HG03457 (cell line): ENCODE measurements around the gene LETM1.

ENCODE experiments used
- ATAC-seq: cut with Tn5 transposase; IDR thresholded peaks from one replicate; pipeline ENCODE4 v1.9.1; 2021; ENCODE audit warnings: moderate number of reproducible peaks; ENCODE audit not compliant: unreplicated experiment

LETM1 gene

DNA sequence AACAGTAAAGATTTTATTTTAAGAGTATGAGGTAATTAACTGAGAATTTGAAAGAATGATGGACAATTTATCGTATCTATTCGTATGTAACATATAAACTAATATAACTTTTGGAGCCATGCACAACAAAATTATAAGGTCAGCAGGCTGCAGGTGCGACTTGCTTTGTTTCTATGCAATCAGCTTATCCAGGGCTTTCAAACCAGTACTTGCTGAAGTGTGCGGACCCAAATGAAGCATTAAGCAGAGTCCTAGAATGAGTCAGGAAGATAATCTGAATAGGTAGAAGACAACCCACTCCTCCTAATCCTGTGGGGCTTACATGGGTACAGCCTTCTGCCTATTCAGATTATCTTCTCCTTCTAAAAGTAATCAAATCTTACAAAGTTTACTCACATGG, 17.3 kb upstream of the LETM1 start:
- no peak for ATAC-seq

DNA sequence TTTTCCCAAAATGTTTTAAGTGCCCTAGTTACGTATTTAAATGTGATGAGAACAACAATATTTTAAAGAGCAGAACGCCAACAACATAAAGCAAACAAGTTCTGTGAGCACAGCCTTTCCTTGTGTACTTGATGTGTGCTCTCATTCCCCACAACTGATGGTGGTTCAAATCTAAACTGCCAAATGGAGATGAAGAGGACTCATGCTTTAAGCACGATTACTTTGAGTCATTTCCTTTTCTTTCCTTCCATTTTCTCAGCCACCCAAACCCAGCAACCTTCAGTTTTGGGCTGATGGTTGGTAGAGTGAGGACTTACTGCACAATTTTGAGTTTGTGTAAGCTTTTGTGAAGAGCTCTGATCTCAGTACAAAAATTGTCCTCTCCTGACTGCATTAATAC, 16.9 kb upstream of the LETM1 start:
- ATAC-seq: no peak

DNA sequence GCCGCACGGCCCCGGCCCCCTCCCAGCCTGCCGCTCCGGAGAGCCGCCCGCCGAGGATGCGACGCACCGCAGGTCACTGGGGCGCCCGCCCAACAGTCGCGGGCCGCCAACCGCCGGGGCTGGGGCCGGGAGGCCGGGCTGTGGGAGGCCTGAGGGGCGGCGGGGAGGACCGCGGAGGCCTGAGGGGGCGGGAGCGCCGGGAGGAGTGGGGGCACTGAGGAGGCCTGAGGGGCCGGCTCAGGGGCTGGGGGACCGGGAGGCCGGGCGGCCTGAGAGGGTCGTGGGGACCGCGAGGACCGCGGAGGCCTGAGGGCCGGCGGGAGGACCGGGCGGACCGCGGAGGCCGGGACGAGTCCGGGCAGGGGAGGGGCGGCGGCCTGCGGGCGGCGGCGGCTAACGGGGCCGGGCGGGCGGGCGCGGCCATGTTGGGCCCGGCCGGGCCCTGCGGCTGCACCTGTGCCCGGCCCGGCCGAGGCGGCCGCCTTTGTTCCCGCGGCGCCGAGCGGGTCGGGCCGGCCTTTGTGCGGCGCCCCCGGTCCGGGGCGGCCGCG, 15.6 kb upstream of the LETM1 start:
- ATAC-seq: peak; percentile 4

DNA sequence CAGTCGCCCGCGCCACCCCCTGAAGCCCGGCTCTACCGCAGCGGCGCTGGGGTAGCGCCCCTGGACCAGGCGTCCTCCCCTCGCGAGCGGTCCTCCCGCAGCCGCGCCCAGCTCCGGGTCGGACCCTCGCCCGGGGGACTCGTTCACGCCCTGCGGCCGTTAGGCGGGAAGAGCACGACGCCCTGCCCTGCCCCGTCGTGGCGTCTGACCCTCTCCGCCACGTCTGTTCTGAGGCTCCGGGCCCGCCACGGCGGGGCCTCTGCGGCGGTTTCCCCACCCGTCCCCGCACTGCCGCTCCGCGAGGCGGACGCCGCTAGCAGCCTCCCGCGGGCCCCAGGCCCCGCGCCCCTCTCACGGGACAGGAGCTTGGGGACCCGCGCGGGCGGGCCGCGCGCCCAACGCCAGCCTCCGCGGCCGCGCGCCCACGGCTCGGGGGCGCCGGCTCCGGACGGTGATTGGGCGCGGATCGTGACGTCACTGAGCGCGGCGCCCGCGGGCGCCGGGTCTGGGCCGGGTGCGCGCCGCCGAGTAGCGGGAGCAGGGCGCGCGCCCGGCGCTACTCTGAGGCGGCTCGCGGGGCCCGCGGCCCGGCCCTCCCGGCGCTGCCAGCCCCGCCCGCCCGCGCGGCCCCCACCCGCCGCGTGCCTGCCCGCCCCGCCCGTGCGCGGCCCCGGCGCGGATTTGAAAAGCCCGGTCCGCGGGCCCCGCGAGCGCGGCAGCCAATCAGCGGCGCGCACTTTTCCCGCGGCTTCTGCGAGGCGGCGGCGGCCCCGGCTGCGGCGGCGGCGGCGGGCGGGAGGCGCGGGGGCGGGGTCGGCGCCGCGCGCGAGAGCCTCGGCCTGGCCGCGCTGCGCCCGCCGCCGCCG, 14.9 kb upstream of the LETM1 start, which contains the start of gene NSD2:
Gene NSD2 (plus strand): TSS at position 816 of the 866 bp plus-strand sequence. CDS start 29,262 bp downstream, outside the sequence.
- ATAC-seq: peak; percentile 52

DNA sequence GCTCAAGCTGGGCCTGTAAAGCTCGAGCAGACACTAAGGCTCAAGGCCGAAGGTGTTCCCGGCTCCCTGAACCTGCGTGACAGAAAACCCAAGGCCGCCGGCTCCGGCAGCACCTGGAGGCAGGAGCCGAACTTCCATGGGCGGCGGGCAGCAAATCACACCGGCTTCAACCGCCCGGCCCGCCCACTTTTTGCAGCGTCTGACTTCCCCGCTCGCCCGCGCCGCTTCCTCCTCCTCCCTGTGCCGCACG, 14.3 kb upstream of the LETM1 start:
- ATAC-seq: peak; percentile 38

DNA sequence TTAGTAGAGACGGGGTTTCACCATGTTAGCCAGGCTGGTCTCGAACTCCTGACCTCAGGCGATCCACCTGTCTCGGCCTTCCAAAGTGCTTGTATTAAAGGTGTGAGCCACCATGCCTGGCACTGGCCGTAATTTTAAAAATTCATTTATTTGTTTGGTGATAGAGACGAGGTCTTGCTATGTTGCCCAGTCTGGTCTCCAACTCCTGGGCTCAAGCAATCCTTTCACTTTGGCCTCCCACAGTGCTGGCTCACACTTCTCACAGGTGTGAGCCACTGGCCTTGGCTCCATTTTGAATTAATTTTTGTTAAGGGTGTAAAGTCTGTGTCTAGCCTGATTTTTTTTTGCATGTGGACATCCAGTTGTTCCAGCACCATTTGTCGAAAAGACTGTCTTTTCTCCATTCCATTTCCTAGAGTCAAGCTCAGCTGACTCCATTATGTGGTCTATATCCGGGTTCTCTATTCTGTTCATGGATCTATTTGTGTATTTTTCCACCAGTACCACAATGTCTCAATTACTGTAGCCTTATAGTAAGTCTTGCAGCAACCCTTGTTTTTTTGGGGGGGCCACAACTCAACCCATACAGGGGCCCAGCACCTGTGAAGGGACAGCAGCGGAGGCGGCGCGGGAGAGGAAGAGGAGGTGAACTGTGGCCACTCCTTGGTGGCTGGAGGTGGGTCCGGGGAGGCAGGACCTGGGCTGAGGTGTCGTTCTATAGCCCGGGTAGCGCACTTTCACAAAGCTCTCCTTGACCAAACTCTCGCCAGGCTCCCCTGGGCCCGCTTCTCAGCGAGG, 13.8 kb upstream of the LETM1 start:
- peak; percentile 6 for ATAC-seq

DNA sequence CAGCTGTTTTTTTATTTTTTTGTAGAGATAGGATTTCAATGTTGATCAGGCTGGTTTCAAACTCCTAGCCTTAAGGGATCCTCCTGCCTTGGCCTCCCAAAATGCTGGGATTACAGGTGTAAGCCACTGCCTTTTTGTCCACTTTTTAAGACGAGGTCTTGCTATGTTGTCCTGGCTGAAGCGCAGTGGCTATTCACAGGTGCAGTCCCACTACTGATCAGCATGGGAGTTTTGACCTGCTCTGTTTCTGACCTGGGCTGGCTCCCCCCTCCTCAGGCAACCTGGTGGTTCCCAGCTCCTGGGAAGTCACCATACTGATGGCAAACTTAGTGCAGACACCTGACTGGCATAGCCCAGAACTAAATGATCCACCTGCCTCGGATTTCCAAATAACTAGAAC, 13.0 kb upstream of the LETM1 start:
- no peak for ATAC-seq

DNA sequence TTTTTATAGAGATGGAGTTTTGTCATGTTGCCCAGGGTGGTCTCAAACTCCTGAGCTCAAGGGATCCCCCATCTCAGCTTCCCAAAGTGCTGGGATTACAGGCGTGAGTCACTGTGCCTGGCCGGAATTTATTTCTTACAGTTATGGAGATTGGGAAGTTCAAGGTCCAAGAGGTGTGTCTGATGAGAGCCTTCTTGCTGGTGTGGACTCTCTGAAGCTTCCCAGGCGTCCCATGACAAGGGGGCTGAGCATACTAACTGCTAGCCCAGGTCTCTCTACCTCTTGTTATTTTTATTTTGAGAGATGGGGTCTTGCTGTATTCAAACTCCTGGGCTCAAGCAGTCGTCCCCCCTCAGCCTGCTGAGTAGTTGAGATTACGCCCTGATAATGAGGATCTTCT, 12.3 kb upstream of the LETM1 start:
- no peak for ATAC-seq

DNA sequence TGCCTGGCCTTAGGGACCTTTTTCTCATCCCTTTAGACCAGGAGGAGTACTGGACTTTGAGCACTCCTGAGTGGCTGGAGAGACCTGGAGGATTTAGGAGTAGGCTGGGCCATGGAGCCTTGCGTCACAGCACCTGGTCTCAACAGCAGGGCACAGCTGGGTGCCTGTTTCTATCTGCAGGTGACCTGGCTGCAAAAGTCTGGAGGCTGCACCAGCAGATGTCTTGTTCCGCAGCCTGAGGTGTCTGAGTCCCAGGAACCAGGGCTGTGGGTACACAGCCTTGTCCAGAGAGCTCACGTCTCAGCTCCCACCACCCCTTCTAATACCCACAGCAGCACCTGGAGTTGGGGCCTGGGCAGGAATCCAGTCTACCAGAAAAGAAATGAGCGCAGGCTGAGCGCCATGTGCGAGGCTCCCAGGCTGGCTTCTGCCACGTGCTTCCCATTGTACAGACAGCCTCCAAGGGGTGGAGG, 10.3 kb upstream of the LETM1 start:
- ATAC-seq: no peak

DNA sequence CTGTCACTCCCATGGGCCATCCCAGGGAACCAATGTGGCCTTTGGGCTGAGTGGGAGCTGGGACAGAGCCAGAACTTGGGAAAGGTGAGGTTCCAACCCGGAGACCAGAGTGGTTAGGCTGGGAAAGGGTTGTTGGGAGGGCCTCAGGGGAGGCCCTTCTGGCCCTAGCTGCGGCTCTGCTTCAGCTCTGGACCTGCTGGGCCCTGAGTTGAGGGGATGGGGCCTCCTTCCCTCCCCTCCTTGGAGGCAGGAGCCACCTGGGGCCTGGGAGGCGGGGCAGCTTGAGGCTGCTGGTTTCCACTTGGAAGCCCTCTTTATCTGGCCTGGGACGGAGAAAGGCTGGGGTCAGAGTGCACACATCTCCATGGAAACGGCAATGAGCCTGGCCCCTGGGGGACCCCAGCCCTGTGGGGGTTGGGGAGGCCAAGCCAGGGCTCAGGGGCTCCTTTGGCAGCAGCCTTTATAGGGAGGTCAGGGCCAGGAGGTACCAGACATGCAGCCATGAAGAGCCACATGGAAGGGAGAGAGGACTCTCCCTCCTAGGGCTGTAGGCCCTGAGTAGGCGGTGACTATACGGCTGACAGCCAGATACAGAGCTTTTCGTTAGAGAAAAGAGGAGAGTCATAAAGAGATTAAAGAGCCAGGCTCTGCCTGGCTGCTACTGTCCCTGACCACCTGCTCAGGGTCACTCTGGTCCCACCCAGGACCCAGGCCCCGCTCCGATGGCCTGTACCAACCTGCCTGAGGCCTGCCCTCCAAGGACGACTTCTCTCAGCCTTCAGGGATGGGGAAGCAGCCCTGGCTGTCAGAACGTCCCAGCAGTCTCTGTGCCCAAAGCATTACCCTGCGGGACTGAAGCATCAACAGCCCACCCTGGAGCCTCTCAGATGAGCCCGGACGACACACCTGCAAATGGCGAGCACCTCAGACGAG, 8.4 kb upstream of the LETM1 start:
- ATAC-seq: no peak

DNA sequence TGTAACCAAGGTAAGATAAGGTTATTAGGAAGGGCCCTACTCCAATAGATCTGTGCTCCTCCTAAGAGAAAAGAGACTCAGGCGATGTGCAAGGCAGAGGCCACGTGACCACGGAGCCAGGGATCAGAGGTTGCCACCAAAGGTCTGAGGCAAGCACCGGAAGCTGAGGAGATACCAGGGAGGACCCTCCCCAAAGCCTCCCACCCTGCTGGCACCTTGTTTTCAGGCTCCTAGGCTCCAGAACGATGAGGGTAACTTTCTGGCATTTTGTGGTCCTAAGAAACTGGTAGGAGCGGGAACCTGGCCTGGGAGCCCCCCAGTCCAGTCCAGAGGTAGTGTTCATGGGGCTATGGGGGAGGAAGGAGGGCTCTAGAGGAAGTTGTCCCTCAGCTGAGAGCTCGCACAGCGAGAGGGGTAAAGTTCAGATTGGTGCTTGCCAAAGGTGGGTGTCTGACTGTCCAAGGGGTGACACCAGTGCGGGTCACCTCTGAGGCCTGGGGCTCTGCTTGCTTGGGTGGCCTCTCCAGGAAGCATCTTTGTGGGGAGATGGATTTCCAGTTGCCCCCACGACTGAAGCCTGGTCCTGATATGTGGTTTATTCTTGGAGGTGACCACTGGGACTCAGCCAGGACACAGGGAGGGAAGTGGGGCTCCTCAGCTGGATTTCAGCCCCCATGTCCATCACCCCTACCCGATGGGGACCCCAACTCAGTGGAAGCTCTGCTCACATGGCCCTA, 7.5 kb upstream of the LETM1 start:
- no peak for ATAC-seq

DNA sequence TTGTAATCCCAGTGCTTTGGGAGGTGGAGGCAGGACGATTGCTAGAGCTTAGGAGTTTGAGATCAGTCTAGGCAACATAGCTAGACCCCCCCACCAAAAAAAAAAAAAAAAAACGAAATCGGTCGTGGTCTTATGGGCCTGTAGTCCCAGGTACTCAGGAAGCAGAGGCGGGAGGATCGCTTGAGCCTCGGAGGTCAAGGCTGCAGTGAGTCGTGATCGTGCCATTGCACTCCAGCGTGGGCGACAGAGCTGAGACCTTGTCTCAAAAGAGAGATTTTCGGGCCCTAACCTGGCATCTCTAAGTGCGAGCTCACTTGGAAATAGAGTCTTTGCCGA, 7.0 kb upstream of the LETM1 start:
- ATAC-seq: no peak

DNA sequence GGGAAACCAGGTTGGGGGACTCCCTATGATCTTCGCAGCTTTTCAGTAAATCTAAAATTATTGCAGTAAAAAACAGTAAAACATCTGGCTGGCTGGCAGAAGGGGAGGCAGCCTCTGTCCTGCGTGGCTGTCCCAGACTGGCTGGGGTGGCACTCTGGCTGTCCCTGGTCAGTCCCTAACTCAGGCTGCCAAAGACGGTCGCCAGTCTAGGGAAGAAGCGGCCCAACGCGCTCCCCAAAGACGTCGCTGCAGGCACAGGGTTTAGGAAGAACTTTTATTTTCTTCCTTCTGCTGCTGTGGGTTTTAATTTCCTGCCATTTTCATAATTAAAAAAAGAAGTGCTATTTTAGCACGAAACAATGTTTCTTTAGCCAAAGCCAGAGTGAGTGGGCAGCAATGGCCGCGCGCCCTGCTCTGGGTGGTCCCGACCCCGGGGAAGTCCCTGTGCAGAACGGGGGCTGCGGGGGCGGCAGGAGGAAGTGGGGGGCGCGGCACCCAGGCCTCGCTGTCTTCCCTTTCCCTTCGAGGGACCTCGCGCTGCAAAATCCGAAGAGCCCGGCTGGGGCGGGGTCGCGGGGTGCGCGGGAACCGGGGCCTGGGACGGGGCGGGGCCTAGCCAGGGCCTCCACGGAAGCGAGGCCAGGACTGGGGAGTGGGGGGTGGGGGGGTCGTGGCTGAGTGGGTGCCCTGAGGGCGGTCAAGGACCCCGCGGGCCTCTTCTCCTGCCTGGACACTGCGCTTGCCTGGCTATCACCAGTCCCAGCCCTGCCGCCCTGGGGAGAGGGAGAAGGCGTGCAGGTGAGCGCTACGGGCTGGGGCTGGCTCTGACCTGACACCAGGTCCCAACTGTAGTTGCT, 6.3 kb upstream of the LETM1 start:
- no peak for ATAC-seq

DNA sequence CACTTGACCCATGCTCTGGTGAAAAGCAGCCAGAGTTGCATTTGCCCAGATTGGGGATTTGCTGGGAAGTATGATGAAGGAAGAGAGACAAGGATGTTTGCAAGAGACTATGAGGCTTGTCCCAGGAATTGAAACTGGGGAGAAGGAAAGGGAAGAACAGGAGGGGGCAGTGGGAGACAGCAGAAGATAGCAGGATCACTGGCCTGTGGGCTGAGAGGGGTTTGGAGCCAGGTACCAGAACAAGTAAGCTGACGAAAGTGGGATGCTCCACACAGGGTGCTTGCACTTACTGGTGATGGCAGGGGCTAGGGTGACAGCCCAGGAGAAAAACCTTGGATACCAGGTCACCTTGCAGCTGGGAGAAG, 3.4 kb upstream of the LETM1 start:
- ATAC-seq: no peak

DNA sequence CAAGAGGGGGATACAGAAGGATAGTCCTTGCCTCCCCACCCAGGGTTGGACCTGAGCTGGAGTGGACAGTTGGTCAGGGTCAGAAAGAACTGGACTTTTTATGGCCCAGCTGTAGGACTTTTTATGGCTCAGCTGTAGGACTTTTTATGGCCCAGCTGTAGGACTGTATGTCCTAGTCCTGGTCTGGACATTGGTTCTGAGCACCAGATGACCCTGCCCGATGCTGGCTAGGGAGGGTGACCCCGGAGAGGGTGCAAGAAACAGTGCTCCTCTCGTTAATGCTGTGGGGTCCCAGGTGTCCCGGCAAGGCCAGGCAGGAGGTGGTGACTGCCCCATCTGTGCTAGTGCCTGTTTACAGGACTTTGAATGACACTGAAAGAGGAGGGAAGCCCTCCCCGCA, 2.0 kb upstream of the LETM1 start:
- ATAC-seq: no peak

DNA sequence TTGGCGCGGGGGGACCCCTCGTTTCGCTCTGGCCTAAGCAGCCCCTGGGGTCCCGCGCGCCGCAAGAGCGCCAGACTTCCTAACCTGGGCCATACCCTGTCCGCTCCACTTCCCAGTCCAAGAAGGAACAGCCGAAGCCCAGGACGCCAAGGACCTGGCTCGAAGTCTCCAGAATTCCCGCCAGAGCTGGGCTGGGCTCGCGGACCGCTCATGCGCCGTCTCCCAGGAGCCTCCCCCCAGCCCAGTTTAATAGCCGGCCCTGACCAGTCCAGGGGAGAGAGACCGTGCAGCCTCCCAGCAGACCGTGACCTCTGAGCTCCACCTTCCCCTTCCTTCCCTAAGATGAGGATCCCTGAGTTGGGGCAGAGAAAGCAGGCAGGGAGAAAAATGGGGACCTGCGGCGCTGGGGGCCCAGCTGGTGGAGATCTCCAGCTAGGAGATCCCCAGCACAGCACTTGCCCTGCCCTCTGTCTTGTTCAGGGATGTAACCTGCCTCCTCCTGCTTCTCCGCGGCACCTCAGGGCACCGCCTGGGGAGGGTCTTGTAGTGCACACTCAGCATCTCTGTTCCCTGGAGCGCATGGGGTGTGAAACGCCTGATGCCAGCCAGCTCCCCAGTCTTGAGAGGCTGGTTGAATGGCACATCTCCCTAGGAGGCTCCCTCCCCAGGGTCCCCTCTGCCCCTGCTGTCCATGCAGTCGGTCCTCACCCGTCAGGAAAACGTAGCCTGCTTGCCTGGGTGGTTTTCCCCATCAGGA, 1.2 kb upstream of the LETM1 start:
- no peak for ATAC-seq

DNA sequence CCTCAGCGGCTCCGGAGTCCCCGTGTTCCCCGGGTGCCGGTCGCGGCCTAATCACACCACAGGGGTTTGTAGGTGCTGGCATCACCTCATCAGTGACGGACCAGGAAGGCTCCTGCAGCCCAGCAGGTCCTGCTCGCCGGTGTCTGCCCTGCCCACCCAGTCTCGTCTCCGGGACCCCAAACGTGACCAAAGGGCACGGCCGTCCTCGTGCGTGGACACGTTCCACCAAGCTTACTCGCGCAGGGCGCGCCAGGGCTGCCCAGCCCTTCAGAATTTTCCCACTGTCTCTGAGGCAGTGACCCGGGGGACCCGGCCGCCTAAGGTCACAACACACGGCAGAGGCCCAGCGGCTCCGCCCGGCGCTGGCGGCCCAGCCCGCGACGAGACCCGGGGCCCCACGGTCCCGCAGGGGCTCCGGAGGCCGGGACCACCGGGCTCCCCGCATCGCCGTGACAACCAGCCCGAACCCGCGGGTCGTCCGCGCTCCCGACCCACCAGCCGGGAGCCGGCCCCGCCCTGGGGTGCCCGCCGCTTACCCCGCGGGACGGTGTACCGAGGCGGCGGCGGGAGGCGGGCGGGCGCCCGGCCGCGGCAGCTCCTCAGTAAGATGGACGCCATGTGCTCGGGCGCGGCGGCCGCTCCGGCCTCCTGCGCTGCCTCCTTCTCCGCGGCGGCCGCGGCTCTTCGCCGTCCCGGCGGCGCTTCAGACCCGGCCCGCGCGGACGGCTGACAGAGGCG, 454 bp downstream of the LETM1 start:
- ATAC-seq: peak; percentile 22

DNA sequence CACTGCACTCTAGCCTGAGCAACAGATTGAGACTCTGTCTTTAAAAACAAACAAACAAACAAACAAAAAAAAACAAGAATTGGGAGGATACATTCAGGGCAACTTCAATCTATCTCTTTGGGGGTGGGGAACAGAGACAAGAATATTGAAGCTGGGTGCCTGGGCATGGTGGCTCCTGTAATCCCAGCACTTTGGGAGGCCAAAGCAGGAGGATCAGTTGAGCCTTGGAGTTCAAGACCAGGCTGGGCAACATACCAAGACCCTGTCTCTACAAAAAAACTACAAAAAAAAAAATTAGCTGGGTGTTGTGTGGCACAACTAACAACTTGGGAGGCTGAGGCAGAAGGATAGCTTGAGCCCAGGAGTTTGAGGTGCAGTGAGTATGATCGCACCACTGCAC, 1.2 kb downstream of the LETM1 start:
- ATAC-seq: no peak
